SU-DHL-6 (cell line): ENCODE data around the gene KLK1.

Experiments
- H2AFZ ChIP-seq: fragments of 200-600 bp; sonication (generic); 2 replicates; pipeline ENCODE4 v1.6.1; 2014; ENCODE audit warnings: low read depth, mild to moderate bottlenecking, moderate library complexity, mixed read lengths, antibody characterized with exemption, low read length; ENCODE audit not compliant: severe bottlenecking
- H3F3A ChIP-seq: fragments of 200-600 bp; shearing (Covaris generic); 2 replicates; pipeline ENCODE4 v1.6.0; 2016; ENCODE audit warnings: antibody characterized with exemption, mild to moderate bottlenecking; ENCODE audit not compliant: insufficient read depth
- H3K27ac ChIP-seq: fragments of 200-600 bp; sonication (generic); 2 replicates; pipeline ENCODE4 v1.5.1; 2016; ENCODE audit warnings: low read depth, mild to moderate bottlenecking, low read length, moderate library complexity, mixed read lengths
- H3K27me3 ChIP-seq: fragments of 200-600 bp; sonication (generic), shearing (Covaris generic); 2 replicates; pipeline ENCODE4 v1.6.0; 2014; ENCODE audit warnings: mild to moderate bottlenecking, low read length
- H3K36me3 ChIP-seq: fragments of 200-600 bp; sonication (generic); 2 replicates; pipeline ENCODE4 v1.6.1; 2014; ENCODE audit warnings: mild to moderate bottlenecking, low read length, mixed read lengths
- H3K4me2 ChIP-seq: fragments of 300-600, 200-600 bp; shearing (Covaris generic), sonication (generic); 2 replicates; pipeline ENCODE4 v1.6.0; 2014; ENCODE audit warnings: low read length, low read depth, mild to moderate bottlenecking; ENCODE audit not compliant: poor library complexity, severe bottlenecking
- H3K4me3 ChIP-seq: fragments of 200-600 bp; sonication (generic); 2 replicates; pipeline ENCODE4 v1.5.1; 2014; ENCODE audit warnings: antibody characterized with exemption, low read length, mild to moderate bottlenecking, mixed read lengths; ENCODE audit not compliant: insufficient read depth, poor library complexity, severe bottlenecking
- H3K79me2 ChIP-seq: fragments of 200-600 bp; sonication (generic); 2 replicates; pipeline ENCODE4 v1.6.1; 2014; ENCODE audit warnings: mild to moderate bottlenecking, low read length, moderate library complexity; ENCODE audit not compliant: insufficient read depth
- H3K9ac ChIP-seq: fragments of 200-600 bp; sonication (generic); 2 replicates; pipeline ENCODE4 v1.7.0; 2014; ENCODE audit warnings: mild to moderate bottlenecking, low read length
- H3K9me2 ChIP-seq: fragments of 200-600 bp; sonication (generic); replicated peaks from 2 replicates; pipeline ENCODE4 v1.6.1; 2014; ENCODE audit warnings: low read length; ENCODE audit not compliant: insufficient read depth
- H3K9me3 ChIP-seq: fragments of 200-600 bp; sonication (generic); 2 replicates; pipeline ENCODE4 v1.6.1; 2014; ENCODE audit warnings: low read length, mixed read lengths; ENCODE audit not compliant: insufficient read depth
- H4K20me1 ChIP-seq: fragments of 200-600 bp; sonication (generic); 2 replicates; pipeline ENCODE4 v1.6.1; 2014; ENCODE audit warnings: low read depth, mild to moderate bottlenecking, antibody characterized with exemption, low read length, moderate library complexity, mixed read lengths
- CTCF ChIP-seq: fragments of 200-600 bp; sonication (generic); IDR thresholded peaks from one replicate; pipeline ENCODE4 v1.5.1; 2017; ENCODE audit warnings: antibody characterized with exemption, mild to moderate bottlenecking, low read length, moderate library complexity; ENCODE audit not compliant: insufficient read depth, poor library complexity, severe bottlenecking
- EZH2phosphoT487 ChIP-seq: fragments of 200-600 bp; sonication (generic), shearing (Covaris generic); conservative IDR thresholded peaks from 2 replicates; pipeline ENCODE4 v1.6.1; 2018; ENCODE audit warnings: mild to moderate bottlenecking, antibody characterized with exemption, low read length, moderate library complexity, mixed read lengths

The KLK1 gene

DNA sequence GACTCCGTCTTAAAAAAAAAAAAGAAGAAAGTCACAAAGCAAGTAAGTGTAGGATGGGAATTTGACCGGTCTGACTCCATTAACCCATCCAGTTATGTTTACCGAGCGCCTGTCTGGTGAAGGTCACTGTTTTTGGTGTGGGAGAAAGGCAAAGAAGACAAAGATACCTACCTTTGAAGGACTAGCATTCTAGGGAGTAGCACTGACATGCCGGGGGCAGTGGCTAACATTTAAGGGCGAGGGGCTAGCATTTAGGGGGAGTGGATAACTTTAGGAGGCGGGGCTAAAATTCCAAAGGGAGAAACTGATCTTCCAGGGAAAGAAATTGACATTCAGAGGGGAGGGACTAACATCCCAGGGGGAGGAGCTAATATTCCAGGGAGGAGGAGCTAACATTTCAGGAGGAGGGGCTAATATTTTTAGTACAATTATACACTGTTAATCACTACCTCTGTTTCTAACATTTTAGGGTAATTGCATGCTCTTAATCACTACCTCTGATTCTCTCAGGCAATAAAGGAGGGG is 44.6 kb downstream of the KLK1 start:
- no peaks in the 10 kb centered on the region for H4K20me1 ChIP-seq
- H3K36me3 ChIP-seq: no peaks in the 10 kb centered on the region
- no peak overlapping the region for H3K4me2 ChIP-seq
- no peak overlapping the region for H2AFZ ChIP-seq
- TF ChIP-seq CTCF: no peak
- no peak for TF ChIP-seq EZH2phosphoT487
- H3K27ac ChIP-seq: no peak overlapping the region
- H3K9me3 ChIP-seq: no peaks in the 10 kb centered on the region
- no peaks in the 10 kb centered on the region for H3K79me2 ChIP-seq
- no peaks in the 10 kb centered on the region for H3K27me3 ChIP-seq
- no peaks in the 10 kb centered on the region for H3F3A ChIP-seq
- H3K9me2 ChIP-seq: no peaks in the 10 kb centered on the region
- no peak overlapping the region for H3K9ac ChIP-seq
- H3K4me3 ChIP-seq: no peak overlapping the region

GRCh38 chr19:50777830-50778303 is 45.7 kb downstream of the KLK1 start:
- no peak overlapping the region for H2AFZ ChIP-seq
- TF ChIP-seq EZH2phosphoT487 (no peak), CTCF (no peak)
- H3K9ac ChIP-seq: no peak overlapping the region
- no peaks in the 10 kb centered on the region for H3K9me3 ChIP-seq
- no peaks in the 10 kb centered on the region for H3K9me2 ChIP-seq
- H3K27me3 ChIP-seq: no peaks in the 10 kb centered on the region
- H3F3A ChIP-seq: no peaks in the 10 kb centered on the region
- H3K4me3 ChIP-seq: no peak overlapping the region
- no peaks in the 10 kb centered on the region for H4K20me1 ChIP-seq
- no peaks in the 10 kb centered on the region for H3K79me2 ChIP-seq
- H3K36me3 ChIP-seq: no peaks in the 10 kb centered on the region
- no peak overlapping the region for H3K4me2 ChIP-seq
- no peak overlapping the region for H3K27ac ChIP-seq

DNA sequence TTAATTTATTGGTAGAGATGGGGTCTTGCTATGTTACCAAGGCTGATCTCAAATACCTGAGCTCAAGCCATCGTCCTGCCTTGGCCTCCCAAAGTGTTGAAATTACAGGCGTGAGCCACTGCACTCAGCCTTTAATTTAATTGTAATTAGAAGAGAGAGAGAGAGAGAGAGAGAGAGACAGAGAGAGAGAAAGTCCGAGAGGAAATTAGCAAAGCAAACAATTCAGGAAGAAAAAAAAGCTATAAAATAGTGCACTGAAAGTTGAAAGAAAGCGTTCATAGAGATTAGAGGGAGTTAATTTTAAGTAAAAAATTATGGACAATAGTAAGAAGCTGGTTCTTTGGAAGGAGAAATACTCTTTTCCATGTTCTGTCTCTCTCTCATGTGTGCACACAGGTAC is 46.3 kb downstream of the KLK1 start:
- no peaks in the 10 kb centered on the region for H3F3A ChIP-seq
- no peaks in the 10 kb centered on the region for H3K9me3 ChIP-seq
- no peak overlapping the region for H3K4me3 ChIP-seq
- no peaks in the 10 kb centered on the region for H3K36me3 ChIP-seq
- H3K9ac ChIP-seq: no peak overlapping the region
- H3K27ac ChIP-seq: no peak overlapping the region
- no peak for TF ChIP-seq CTCF
- TF ChIP-seq EZH2phosphoT487: no peak
- H3K4me2 ChIP-seq: no peak overlapping the region
- H3K79me2 ChIP-seq: no peaks in the 10 kb centered on the region
- no peaks in the 10 kb centered on the region for H3K9me2 ChIP-seq
- no peaks in the 10 kb centered on the region for H4K20me1 ChIP-seq
- no peaks in the 10 kb centered on the region for H3K27me3 ChIP-seq
- H2AFZ ChIP-seq: no peak overlapping the region
